SH-SY5Y (cell line): ENCODE measurements around the gene MEIS2.

Source experiments
- GATA2 ChIP-seq: IDR thresholded peaks from 2 replicates; pipeline ENCODE4 v1.6.1; 2011; ENCODE audit warnings: mild to moderate bottlenecking, low read depth, low read length
- GATA3 ChIP-seq: IDR thresholded peaks from 2 replicates; pipeline ENCODE4 v1.6.1; 2011; ENCODE audit warnings: low read depth, mild to moderate bottlenecking, low read length, moderate library complexity

DNA sequence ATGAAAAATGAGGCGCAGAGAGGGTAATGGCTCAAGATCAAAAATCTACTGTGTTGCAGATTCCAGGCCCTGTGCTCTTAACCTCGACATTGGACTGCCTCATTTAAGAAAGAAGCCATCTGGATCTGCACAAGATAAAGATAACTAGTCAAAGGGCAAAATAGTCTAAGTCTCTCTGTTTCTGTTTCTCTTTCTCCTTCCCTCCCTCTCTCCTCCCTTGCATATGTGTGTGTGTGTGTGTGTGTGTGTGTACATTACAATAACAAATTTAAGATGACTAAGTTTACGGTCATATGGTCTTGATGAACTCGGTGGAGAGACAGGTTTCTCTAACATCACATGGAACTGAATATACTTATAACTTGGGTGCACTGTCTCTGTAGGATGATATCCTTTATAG lies 69.2 kb downstream of the MEIS2 start:
- TF ChIP-seq GATA3 (no peak), GATA2 (no peak)
